K562 (cell line): Measurements from ENCODE around the gene SERPINE2. TPM values are rescaled to one million over a fixed set of nuclear protein-coding genes. Genes with fewer than 3 reads are reported as not detected.

Source experiments
- PHF21A ChIP-seq: fragments of 450-650 bp; IDR thresholded peaks from 2 replicates; pipeline ENCODE4 v1.6.1; 2017; ENCODE audit warnings: low read depth, borderline replicate concordance
- ZNF644 ChIP-seq: fragments of 200-800 bp; sonication (Bioruptor generic); IDR thresholded peaks from 2 replicates; pipeline ENCODE4 v1.6.1; 2016; ENCODE audit warnings: low read depth, missing genetic modification characterization, missing compliant biosample characterization
- polyA plus RNA-seq, 8 experiments: library from polyadenylated mRNA; depleted of rRNA in 4 of 8; stranded (reverse) in 5 of 8; unstranded in 3 of 8; fragments of >200 nt; fragmentation: Nextera tagmentation in 2 of 8; fragmentation: Illumina TruSeq in 1 of 8; extraction: Ambion mirVana in 2 of 8; extraction: Trizol in 1 of 8; gene quantifications; 2 replicates each; pipeline versions ENCODE4 v1.2.1 to v1.2.3, GENCODE V29; 2011 to 2014; ENCODE audit warnings: inconsistent platforms in 1 of 8, missing spikeins in 1 of 8
- total RNA-seq, 7 experiments: library from RNA; depleted of rRNA in 6 of 7; stranded (reverse); fragments of >200 nt in 6 of 7; fragmentation: Illumina TruSeq in 2 of 7; extraction: Trizol in 2 of 7; gene quantifications; 2 replicates each; pipeline versions ENCODE4 v1.2.1 to v1.2.3, GENCODE V29; 2011 to 2021; ENCODE audit warnings: low replicate concordance in 1 of 7
- TF ChIP-seq, protein P1 (sequence below): fragments of 200-800 bp; sonication (Bioruptor generic); IDR thresholded peaks from 2 replicates; pipeline ENCODE4 v1.6.1; 2017; ENCODE audit warnings: missing genetic modification characterization, missing compliant biosample characterization
- TF ChIP-seq, protein P2 (sequence below), 2 experiments: fragments of 450-650 bp; IDR thresholded peaks; 2 replicates each; pipeline ENCODE4 v1.6.1; 2016; ENCODE audit warnings: mild to moderate bottlenecking in 2 of 2, borderline replicate concordance in 1 of 2, low read depth in 1 of 2, moderate library complexity in 1 of 2

Gene SERPINE2
- total and polyA plus RNA-seq, 9 of the 15 experiments (the other 6 are each of a cell fraction or from before 2014, with no cell fraction given): 0.03 to 0.16 (median 0.13) TPM; not detected in 6

DNA sequence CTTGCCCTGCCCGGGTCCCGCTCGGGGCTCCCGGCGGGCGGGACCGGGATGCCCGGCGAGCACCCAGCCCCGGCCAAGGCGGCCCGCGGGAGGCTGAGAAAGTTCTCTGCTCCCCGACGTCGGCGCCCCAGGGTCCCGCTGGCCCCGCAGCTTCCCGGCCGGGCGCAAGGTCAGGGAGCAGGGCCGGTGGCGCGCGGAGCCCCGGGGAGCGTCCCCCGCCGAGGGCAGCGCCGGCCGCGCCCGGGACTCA is 331 bp downstream of the SERPINE2 start (continued):
- TF ChIP-seq, protein P1, sequence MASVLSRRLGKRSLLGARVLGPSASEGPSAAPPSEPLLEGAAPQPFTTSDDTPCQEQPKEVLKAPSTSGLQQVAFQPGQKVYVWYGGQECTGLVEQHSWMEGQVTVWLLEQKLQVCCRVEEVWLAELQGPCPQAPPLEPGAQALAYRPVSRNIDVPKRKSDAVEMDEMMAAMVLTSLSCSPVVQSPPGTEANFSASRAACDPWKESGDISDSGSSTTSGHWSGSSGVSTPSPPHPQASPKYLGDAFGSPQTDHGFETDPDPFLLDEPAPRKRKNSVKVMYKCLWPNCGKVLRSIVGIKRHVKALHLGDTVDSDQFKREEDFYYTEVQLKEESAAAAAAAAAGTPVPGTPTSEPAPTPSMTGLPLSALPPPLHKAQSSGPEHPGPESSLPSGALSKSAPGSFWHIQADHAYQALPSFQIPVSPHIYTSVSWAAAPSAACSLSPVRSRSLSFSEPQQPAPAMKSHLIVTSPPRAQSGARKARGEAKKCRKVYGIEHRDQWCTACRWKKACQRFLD (CRISPR knock-in tag): no peak
- TF ChIP-seq PHF21A (no peak), ZNF644 (tag) (no peak)
- TF ChIP-seq, protein P2, sequence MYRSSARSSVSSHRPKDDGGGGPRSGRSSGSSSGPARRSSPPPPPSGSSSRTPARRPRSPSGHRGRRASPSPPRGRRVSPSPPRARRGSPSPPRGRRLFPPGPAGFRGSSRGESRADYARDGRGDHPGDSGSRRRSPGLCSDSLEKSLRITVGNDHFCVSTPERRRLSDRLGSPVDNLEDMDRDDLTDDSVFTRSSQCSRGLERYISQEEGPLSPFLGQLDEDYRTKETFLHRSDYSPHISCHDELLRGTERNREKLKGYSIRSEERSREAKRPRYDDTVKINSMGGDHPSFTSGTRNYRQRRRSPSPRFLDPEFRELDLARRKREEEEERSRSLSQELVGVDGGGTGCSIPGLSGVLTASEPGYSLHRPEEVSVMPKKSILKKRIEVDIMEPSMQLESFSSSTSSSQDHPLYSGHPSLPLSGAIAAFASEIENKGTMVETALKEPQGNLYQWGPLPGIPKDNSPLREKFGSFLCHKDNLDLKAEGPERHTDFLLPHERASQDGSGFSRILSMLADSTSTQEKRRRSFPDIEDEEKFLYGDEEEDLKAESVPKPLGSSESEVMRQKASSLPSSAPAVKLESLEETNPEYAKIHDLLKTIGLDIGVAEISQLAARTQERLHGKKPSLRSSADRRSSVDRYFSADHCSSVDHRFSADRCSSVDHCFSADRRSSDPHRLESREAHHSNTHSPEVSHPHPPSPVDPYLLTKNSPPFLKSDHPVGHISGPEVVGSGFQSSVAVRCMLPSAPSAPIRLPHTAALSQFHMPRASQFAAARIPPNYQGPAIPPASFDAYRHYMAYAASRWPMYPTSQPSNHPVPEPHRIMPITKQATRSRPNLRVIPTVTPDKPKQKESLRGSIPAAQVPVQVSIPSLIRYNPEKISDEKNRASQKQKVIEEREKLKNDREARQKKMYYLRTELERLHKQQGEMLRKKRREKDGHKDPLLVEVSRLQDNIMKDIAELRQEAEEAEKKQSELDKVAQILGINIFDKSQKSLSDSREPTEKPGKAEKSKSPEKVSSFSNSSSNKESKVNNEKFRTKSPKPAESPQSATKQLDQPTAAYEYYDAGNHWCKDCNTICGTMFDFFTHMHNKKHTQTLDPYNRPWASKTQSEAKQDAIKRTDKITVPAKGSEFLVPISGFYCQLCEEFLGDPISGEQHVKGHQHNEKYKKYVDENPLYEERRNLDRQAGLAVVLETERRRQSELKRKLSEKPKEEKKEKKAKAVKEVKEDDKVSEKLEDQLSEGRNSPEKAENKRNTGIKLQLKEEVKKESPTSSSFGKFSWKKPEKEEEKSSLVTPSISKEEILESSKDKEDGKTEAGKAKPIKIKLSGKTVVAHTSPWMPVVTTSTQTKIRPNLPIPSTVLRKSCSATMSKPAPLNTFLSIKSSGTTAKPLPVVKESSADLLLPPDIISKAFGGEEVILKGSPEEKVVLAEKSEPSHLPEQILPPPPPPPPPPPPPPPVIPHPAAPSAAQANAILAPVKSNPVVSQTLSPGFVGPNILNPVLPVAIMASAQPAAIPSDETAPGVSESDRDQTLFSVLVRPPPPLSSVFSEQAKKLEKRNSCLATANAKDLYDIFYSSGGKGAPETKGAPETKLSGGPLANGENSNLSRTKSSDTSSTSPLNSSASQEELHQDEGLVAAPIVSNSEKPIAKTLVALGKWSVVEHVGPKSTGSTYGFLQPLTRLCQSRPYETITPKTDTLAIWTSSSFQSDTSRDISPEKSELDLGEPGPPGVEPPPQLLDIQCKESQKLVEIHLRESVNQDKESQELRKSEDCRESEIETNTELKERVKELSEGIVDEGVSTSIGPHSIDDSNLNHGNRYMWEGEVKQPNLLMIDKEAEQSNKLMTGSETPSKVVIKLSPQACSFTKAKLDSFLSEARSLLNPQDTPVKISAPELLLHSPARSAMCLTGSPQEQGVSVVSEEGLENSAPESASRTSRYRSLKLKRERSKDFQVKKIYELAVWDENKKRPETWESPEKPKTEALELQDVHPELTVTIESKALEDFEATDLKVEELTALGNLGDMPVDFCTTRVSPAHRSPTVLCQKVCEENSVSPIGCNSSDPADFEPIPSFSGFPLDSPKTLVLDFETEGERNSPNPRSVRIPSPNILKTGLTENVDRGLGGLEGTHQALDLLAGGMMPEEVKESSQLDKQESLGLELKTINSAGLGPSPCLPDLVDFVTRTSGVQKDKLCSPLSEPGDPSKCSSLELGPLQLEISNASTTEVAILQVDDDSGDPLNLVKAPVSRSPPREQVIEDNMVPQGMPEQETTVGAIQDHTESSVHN (IDR thresholded peaks at IDR 0.05; ENCODE audit: borderline replicate concordance in 1 of 2, low read depth in 1 of 2): no peak
- TF ChIP-seq, all 486 proteins: peak for 0
